Stimulated activated CD8-positive, alpha-beta memory T cell treated with anti-CD3 and anti-CD28 coated beads, Interleukin-4, amount 100 ng/mL, for 4 hours (primary cell): ENCODE measurements around the gene C5orf22.
A peak's percentile ranks its signal among the peaks of the same experiment; 100 is the strongest.
"Not testable (repeated sequence)": the region's sequence is repeated elsewhere in the genome, so short reads cannot be mapped to it uniquely, and the experiment has no call there.

Experiments used
- DNase-seq, 2 donors: peaks; one replicate each; pipeline ENCODE4 v3.0.0-alpha.2; 2020; ENCODE audit warnings: low read depth in 2 of 2, low spot score in 1 of 2

Gene C5orf22

DNA sequence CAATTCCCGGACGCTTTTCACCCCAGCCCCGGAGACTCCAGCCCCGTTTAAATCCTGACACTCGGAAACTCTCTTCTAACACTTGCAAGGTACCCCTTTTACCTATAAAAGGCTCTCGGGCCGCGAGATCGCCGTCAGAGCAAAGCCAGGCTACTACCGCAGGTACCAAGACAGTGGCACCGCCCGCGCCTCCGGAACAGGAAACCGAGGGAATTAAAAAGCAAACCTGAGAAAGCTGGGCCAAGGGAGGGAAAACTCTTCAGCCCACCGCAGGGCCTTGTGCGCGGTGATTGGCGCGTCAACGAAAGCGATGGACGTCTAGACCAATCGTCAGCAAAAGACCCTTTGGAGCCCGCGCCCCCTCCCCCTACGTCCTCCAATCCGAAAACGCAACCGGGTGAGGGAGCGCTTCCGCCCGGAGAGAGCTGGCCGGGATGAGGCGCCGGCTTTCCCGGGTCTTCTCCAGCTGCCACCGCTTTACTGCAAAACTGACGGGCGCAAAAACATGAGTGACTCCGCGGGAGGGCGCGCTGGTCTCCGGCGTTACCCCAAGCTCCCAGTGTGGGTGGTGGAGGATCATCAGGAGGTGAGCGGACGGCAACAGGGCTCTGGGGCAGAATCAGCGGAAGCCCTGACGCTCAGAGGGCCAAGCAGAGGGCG, at the start of gene C5orf22, which contains the start of gene DROSHA:
TSS of gene C5orf22 (plus strand) at position 414 of the 660 bp plus-strand sequence. CDS start at position 506, 92 bp downstream.
TSS of gene DROSHA (minus strand) at position 206 of the 660 bp plus-strand sequence. CDS start 3,034 bp downstream, outside the sequence.
- DNase-seq: peak; percentile 73 to 86

DNA sequence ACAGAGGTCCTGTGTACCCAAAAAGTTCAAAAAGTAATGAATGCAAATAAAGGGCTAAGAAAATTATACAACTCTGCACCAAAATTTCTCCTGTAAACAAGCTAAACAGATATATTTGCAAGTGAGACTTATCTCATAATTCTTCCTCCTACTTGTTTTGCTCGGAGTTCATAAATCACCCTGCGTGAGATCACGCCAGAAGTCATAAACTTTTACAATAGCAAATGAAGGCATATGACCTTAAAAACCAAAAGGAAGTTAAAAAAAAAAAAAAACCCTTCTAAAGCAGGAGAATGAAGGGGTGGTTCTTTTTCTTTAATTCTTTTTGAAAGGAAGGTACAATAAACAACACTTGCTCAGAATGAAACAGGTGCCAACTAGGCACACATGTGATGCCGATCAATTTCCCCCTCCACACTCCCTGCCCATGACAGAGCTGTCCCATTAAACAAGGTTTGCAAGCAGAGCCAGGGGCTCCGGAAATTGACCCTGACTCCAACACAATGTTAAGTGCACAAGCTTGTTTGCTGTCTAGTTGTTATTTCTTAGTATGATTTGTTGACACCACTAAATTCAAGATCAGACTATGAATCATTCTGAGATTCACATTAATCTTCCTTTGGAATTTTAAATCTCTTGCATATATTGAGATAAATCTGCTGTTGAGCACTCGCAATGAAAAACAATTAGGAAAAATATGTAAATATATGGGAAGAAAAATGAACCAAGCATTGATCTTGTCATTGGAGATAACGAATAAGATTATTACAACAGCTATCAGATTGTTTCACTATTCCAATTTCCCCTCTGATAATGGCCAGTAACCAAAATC, 46.5 kb upstream of the C5orf22 start:
- DNase-seq: no peak

DNA sequence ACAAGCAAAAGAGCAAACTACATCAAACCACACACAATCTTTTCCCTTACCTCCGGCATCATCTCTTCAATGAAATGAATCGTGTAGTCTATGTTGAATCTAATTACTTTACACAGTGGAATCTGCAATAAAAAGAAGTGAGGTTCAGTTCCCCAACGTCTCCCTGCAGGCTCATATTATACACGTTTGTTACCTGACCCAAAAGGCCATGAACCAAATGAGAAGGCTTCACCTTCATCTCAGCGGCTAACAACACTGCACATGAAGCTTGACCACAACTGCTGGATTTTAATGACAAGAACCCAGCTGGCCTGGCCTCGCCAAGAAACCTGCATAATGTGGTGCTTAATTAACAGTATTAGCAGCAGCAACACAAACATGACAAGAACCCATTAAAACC, 45.7 kb upstream of the C5orf22 start:
- no peak for DNase-seq

DNA sequence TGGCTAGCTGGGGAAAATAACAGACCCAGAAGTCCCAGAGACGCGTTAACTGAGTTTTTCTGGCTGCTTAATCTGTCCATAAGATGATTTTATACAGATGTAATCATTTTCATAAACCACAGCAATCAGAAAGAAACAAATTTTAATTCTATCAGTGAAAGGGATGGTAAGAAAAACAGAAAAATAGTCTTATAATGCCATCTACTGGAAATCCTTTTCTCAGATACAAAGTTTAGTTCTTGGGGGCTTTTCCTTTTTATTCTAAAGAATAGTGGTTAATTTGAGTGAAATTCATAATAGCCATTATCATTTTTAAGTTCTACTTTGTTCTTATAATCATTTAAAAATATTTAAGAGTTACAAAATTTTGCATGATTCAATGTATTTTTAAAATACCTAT, 44.6 kb upstream of the C5orf22 start:
- no peak for DNase-seq

DNA sequence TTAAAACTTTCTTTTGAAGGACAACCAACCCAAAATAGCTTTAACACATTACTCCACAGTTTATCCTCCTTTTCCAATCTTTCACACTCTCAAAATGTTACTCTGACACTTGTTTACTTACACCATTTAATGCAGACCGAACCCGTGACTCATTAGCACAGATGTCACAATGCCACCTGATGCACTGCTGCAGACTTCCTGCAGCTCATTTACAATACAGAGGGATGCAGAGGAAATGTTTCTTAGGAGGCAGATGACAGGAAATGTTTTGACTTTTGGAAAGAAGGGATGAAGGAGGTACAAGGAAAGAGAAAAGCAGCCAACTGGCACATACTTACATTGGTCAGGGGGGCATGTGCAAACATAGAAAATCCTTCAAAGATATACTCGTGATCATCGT, 39.2 kb upstream of the C5orf22 start:
- no peak for DNase-seq

DNA sequence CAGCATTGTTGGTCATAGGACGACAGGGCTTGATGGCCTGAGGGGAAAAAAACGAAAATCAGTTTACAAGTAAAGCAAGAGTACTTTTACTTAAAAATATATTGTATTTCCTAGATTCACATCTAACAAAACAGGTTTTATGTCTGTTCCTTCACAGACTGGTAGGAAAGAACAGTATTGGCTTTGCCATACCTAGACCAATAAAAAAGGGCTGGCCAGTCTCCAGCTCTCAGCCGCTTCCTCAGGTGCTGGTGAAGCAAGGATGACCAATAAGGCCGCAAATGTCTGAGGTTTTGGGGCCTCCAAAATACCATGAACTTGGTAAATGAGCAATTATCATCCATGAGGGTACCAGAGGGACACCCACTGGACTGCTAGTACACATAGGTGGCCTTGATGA, 36.8 kb upstream of the C5orf22 start:
- no peak for DNase-seq

DNA sequence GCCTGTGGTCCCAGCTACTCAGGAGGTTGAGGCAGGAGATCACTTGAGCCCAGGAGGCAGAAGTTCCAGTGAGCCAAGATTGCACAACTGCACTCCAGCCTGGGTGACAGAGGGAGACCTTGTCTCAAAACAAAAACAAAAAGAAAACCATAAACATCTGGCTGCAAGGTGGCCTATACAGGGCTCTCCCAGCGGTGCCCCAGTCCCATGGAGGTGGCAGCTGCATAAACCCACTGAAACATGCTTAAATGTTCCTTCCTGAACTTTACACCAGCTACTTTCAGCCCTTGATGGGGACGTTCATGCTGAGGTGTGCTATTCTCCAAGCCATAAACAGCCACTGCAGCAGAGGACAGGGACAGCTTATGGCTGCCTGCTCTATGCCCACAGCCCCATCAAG, 35.8 kb upstream of the C5orf22 start:
- DNase-seq: no peak

DNA sequence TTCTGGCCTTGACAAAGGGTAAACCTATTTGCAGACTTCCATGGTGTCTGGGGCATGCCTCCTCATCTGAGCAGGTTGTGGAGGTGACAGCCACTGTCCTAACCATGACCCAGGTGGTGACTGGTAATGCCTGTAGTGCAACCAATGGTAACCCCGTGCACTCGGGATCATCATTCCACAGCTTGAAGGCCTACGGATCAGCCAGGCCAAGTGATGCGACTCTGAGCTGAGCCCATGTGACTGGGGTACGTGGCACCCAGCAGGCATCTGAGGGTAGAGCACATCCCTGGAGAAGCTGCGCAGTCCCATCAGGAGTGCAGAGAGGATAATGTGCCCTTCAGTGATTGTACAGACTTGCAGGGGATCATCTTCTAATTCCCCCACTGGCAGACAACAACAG, 35.2 kb upstream of the C5orf22 start:
- no peak for DNase-seq

DNA sequence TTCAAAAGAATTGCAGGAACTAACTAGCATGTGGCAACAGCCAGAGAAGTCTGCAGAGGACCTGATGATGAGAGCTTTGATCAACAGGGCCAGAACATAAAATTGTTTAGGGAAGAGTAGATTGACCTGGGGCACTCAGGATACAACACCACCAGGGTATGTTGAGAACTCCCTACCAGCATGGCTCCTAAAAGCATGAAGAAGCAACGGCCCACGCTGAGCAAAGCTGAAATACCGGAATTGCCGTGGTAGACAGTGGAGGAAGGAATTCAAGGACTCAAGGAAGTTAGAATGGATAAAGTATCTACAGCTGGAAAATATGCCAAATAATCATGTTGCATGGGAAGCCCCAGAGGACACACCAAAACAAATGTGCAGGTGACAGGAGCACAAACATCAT, 31.8 kb upstream of the C5orf22 start:
- no peak for DNase-seq

DNA sequence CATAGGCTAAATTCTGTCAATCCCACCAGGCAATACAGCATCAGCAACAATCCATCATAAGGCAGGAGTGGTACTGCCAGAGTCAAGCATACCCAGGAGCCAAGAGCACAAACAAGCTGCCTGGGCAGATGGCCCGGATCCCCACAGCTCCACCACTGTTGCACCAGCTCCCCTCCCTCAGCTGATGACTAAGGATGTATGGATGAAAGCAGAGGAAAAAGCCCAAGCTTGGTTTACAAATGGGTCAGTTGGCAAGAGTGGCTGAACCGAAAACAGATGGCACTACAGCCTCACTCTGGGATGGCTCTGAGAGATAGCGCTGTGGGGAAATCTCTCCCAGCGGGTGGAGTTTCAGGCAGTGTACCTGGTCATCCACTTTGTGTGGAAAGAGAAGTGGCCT, 29.6 kb upstream of the C5orf22 start:
- DNase-seq: no peak

DNA sequence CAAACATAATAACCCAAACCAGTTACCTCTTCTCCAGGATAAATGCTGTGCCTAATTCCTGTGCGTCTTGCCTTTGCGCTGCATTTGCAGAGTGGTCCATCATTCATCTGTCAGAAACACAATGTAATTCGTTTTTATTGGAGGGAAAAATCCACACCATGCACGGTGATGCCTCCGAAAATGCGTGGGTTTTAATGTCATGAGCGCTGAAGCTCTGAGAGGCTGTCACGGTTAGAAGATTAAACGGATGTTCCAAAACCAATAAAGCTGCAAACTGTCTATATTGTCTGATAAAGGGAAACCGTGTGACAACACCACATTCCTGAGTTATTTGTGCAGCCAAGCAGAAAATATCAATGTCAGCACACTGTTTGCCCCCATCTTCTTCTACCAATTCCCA, 27.6 kb upstream of the C5orf22 start:
- no peak for DNase-seq

DNA sequence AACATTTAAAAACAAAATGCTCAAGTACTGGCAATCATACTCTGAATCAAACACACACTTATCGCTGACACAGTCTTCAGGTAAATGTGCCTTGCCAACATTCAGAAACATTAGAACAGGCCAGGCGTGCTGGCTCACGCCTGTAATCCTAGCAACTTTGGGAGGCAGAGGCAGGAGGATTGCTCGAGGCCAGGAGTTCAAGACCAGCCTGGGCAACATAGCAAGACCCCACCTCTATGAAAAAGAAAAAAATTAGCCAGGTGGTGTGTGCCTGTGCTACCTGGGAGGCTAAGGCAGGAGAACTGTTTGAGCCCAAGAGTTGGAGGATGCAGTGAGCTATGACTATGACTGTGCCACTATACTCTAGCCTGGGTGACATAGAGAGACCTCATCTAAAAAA, 20.8 kb upstream of the C5orf22 start:
- no peak for DNase-seq

DNA sequence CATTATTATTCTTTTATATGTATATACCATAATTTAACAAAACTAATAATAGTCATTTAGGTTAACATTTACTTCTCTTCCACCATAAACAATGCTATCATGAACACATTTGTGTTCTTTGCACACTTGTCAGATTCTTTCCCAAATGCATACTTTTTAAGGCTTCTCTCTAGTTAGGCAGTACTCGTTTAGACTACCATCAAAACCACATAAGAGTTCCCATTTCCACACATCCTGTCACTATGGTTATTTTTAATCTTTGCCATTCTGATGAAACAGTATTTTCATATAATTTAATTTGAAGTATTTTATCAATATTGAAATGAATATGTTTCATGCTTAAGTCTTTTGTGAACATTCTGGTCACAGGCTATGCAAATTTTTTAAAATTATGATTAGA, 15.3 kb upstream of the C5orf22 start:
- DNase-seq: no peak

DNA sequence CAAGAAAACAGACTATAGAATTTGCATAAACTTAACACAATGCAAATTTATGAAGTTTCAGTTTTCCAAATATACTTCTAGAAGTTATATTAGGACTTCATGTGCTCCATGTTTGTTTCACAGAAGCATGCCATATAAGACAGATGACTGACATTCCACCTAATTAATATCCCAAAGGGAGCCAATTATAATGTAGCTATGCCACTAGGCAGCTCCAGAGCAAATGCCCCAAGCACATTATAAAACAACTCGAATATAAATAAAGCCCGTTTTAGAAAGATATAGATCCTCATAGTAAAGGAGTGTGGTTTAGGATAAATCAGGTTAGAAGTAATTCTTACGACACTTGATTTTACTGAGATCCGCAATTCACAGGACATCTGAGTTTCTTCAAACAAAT, 9.1 kb upstream of the C5orf22 start:
- no peak for DNase-seq

DNA sequence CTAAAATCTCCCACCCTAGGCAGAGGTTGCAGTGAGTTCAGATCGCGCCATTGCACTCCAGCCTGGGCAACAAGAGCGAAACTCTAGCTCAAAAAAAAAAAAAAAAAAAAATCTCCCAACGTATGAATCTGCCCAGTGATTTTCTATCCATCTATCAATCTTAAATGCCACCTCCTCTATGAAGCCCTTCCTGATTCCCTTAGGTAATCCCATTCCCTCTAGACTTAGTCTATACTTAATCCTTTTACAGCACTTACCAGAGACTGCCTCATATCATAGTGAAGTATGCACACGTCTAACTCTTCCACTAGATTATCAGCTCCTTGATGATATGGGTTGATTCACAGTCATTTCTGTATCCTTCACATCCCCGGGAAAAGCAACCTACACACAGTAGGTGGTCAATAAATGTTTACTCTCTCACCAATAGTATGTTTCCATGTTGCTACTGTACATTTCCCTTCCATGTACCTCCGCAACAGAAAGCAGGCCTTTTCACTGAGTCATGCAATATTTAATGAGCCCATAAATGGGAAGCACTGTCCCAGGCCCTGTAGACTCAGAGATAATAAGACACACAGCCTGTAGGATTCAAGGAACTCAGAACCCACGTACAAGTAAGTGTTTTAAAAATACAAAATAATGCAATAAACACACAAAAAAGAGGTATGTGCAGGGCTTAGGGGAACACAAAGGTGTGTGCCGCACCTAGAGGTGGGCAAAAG, 1.4 kb upstream of the C5orf22 start:
- DNase-seq: no peak

DNA sequence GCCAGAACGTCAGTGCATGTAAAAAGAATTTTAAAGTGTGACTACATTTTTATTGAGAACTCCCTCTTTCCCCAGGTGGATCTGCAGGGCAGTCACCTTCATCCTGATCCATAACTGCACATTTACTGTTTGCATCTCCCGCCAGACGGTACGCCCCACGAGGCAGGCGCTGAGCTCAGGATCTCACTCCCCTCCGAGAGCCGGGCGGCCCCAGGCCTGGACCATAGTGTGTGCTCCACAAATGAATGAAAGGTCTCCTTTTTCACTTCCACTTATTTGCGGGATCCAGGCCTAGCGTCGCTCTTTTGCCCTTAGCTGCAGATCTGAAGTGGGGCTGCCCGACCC, 586 bp upstream of the C5orf22 start:
- no peak for DNase-seq

DNA sequence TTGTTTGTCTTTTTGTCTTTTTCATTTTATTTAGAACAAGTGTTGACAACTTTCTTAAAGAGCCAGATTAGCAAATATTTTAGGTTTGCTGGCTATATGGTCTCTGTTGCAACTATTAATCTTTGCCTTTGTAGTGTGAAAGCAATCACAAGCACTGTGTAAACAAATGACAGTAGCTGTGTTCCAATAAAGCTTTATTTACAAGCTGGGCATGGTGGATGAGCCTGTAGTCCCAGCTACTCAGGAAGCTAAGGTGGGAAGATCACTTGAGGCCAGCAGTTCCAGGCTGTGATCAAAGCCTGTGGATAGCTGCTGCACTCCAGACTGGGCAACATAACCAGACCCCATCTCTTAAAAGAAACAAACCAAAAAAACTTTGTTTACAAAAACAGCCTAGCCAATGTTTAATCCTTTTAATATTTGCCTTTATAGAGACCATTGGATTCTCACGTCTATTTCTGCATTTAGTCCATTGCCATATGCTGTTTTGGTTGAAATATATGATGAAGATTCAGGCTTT, 2.5 kb downstream of the C5orf22 start:
- DNase-seq: no peak

DNA sequence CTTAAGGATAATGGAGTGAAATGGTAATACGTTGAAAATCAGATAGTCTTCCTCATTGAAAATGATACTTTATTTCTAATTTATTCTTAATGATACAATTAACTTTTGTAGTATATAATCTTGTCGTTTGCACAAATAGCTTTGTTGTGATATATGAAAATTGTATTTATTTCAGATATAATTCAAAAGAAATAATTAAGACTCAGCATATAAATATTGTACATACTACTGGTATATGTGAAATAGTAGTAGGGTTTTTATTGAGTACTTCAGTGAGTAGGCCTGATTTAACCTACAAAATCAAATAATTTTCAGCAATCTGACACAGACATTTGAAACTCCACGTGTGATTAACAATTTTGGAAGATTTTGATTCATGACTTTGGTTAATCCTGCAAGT, 4.8 kb downstream of the C5orf22 start:
- no peak for DNase-seq

DNA sequence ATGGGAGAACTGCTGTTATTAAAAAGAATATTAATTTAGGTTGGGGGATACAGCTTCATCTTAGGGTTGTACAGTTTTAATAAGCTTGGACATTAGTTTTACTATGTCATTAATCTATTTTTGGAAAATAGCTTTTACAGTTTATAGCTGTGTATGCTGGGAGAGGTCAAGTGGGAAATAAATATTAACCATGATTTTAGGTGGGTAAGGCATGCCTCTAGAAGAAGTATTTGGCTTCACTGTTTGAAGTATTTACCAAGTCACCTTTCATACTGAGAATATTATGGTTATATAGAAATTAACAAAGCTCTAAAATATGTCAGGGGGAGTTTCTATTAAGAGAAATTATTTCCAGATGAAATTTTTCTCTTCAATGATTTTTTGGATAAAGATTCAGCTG, 5.2 kb downstream of the C5orf22 start:
- no peak for DNase-seq

DNA sequence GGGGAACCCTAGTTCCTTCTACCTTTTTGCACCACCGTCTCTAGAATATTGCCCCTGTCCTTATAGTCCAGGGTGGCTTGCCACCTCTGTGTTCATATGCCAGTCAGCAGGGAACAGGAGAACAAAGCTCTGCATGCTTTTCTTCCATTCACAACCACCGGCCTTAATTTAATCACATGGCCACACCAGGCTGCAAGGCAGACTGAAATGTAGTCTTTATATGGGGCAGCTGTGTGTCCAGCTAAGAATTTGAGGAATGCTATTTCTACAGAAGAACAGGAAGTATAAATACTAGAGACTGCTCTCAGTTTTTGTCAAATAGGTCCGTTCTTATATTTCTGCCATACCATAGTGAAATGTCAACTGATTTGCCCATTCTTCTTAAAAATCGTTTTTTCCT, 5.8 kb downstream of the C5orf22 start:
- no peak for DNase-seq

DNA sequence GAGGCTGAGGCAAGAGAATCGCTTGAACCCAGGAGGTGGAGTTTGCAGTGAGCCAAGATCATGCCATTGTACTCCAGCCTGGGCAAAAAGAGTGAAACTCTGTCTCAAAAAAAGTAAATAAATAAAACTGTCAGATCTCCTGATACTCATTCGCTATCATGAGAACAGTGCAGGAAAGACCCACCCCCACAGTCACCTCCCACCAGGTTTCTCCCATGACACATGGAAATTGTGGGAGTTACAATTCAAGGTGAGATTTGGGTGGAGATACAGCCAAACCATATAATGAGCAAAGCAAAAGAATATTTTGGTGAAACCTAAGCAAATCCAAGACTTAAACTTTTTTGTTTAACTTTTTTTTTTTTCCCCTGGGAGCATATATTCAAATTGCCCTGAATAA, 17.0 kb downstream of the C5orf22 start:
- not testable (repeated sequence) for DNase-seq

DNA sequence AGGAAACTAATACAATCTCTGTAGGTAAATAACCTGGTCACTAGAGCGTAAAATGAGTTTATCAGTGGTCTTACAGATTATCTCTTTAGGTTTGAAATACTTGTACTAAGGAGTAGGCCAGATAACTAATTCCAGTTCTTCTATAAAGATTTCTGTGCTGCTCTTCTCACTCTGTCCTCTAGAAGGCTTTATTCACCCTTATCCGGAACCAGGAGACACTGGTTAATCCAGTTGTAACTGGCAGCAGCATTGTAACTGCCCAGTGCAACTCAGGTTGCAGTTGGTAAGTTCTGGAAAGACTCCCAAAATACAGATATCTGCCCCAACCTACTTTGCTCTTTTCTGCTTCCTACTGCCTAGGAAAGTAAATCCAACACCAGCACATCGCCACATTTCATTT, 19.8 kb downstream of the C5orf22 start:
- no peak for DNase-seq
